GF-D8 (cell line): Measurements from ENCODE around the gene SMAD1.

Source experiments
- DNase-seq: peaks from one replicate; lab custom pipeline; 2025; lab: John Stamatoyannopoulos, UW

The SMAD1 gene

DNA sequence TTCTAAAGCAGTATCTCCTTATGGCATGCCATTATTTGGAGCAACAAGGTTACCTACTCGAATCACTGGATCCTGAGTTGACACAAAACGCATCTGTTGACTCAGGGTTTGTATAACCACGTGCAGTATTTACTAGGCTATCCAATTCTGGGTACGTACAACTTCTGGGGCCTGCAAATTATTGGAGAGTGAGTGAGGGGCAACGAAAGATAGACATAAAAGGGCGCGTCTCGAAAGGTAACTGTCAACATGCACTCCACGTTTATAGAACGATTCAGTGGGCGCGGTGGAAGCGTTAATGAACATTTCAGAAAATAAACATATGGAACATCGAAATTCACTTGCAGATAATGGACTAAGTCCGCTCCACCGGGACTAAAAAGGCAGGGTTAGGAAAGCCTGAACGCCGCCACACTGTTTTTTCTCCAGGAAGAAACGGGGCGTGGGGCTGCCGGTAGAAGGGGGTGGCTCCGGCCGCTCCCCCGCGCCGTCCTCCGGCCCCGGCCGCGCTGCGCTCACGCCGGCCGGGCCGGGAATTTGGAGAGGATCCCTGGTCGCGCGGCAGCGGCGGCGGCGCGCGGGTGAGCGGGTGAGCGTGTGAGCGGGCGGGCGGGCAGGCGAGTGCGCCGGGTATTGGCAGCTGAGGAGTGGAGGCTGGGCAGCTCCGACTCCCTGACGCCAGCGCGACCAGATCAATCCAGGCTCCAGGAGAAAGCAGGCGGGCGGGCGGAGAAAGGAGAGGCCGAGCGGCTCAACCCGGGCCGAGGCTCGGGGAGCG is at the start of gene SMAD1:
TSS of gene SMAD1 (plus strand) at position 690 of the 778 bp plus-strand sequence. CDS start 32,761 bp downstream, outside the sequence.
- DNase-seq: peak; percentile 42

DNA sequence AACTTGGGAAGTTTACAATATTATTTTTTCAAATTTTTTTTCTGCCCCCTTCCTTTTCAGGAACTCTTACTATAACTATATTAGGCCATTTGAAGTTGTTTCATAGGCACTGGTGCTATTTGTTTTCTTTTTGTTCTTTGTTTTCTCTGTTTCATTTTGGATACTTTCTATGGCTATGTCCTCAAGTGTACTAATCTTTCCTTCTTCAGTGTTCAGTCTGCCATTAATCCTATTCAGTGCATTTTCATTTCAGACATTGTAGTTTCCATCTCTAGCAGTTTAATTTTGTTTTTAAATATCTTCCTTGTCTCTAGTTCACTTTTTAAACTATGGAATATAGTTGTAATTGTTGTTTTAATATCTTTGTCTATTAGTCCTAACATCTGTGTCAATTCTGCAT is 48.0 kb upstream of the SMAD1 start:
- DNase-seq: no peak

DNA sequence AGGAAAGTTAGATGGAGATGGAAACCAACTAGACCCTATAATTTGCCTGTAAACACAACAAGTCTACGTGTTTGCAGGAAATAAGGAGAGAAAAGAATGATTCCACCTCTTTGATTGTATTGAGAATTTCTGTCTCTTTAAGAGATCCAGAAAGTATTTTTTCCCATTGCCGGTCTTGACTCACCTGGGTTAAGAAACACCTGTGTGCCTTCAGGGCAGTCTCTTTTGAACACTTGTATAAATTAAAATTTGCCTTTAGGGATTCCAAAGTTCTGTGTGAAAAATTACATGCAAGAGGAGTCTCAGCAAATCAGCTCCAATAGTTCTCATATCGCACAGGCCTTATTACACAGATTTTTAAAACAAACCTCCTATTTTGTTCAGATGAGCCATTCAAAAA is 46.0 kb upstream of the SMAD1 start:
- no peak for DNase-seq

DNA sequence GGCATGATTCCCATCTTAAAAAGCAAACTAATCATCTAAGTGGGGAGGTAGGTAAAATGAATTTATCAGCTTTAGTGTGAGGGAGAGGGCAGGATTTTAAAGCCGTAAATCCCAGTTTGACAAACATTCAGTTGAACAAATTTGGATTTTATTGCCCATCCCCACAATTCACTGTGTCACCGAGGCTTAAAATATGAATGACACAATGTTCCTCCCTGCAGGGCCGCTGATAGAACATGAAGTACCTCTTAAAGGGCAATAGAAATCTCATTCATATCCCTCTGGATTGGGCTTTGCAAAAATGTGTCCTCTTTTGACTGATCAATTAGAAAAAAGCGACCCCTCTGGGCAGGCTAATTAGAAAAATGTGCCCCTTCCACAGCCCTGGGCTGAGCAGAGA is 45.5 kb upstream of the SMAD1 start:
- no peak for DNase-seq

DNA sequence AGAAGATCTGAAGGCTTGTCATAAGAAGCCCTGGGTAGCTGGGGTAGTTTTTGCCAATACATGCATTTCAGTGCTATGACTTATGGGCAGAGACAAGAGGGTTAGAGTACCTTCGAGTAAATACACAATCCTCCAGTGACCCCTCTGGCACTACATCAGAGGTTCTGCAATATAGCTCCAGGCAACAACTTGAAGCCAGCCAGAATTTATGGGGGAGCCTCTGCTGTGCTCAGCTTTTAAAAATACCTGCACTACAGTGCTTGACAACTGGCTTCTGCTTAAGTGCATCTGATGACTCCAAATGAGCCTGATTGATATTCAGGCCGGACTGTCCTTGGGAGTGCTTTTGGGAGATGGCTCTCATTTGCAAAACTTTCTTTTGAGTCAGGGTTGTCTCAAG is 44.9 kb upstream of the SMAD1 start:
- DNase-seq: no peak

DNA sequence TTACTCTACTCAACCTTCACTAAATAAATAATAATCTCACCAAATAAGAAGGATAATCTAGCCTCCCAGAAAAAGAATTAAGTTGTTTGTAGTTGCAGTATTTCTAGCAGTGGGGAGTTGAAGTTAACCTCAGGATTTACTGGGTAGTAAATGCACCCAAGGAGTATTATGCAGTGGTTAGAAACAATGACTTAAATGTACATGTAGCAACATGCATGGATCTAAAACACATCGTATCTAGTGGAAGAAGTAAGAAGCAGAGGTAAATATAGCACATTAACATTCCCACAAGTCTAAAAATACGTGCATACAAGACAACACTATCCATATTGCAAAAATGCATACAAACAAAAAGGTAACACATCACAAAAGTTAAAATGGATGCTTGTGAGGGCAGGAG is 44.2 kb upstream of the SMAD1 start:
- DNase-seq: no peak

DNA sequence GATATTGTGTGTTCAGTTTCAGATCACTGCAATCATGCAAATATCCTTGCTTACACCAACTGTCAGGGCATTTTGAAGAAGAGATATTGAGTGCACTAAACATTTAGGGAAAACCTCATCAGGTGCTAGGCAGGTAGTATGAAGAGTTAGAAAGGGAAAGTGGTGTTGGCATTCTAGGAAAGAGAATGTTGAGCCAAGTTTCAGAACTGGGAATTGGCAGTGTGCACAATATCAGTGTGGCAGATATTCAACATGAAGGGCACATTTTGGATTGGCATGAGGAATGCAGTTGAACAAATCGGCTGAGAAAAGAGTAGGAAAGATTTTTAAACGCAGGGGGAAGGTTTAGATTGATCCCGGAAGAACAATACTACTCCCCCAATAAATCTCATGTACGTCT is 43.4 kb upstream of the SMAD1 start:
- DNase-seq: no peak

DNA sequence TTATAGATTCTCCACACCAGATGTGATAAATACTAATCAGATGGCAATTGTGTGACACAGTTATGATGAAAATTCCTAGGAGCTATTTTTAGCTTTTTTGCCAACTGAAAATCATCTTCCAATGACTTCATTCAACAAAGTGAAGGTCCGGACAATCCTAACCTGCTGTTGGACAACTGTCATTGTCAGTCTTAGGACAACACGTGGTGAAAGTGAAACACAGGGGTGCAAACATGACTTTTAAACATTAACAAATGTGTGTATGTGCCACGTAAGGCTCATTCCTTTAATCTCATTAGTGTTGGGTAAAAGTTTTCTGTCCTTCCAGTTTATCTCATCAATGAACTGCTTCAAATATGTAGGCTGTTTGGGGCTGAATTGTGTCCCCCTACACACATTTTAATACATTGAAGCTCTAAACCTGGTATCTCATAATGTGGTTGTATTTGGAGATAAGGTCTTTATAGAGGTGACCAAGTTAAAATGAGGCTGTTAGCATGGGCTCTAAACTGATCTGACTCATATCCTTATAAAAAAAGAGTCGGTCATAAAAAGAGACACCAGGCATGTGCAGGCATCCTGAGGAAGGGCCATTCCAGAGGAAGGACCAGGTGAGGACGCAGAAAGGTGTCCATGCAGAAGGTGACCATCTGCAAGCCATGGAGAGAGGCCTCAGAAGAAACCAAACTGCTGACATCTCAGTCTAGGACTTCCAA is 41.2 kb upstream of the SMAD1 start:
- DNase-seq: no peak

DNA sequence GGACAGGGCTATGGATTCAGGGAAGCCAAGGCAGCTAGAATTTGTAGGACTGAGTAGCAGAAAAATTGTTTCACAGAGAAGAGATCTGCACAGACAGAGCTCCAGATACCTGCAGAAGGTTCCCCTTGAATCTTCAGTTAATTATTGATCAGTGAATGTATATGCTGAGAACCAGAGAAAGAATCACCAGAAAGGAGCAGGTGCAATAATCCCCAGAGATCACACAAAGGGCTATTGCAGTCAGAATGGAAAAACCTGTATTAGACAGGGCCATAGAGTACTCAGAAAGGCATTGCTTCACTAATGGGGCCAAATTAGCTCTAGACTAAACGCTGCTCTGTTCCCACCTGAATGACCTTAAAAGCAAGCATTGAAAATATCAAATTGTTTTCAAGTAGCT is 35.5 kb upstream of the SMAD1 start:
- no peak for DNase-seq

DNA sequence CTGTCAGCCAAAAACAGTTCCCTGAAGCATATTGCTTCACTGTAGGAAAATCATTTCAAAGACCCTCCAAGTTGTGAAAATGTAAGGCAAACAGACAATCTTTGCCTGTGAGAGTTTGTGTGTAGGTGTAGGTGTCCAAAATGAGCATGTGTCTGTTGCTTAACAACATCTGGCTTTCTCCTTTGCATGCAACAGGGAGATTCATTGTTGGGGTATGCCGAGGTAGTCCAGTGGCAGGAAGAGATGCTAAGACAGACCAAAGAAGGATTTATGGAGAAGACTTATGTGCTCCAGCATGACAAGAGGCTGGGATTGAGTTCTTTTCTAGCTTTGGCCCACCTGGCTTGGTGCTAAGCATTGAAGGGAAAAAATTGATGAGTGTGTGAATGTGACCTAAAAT is 29.8 kb upstream of the SMAD1 start:
- no peak for DNase-seq

DNA sequence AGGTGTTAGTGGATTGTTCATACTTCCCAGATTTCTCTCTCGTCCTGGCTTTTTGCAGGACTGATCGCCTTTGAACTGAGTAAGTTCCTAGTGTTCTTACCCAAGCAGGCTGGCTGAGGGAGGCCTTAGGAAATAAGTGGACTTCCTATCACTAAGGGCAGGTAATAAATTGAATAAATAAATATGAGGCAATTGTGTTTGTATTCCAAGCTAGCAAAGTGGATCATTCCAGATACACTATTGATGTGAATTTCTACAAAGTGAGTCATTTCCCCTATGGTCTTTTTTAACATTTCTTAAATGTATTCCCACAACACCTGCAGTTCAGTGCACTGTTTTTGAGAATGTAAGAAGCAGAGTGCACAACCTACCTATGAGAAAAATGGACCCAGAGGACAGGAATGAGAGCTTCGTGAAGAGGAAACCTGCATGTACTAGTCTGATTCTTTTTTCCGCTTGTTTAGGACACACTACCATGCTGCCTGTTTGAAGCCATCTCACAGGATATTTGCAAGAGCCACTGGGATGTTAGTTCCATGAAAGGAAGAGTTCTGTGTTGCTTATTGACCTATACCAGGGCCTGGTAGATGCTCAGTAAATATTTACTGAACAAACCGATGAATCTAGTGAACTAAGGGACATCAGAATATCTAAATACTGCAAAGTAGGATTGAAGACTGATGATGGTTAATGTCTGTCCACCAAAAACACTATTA is 29.0 kb upstream of the SMAD1 start:
- no peak for DNase-seq

DNA sequence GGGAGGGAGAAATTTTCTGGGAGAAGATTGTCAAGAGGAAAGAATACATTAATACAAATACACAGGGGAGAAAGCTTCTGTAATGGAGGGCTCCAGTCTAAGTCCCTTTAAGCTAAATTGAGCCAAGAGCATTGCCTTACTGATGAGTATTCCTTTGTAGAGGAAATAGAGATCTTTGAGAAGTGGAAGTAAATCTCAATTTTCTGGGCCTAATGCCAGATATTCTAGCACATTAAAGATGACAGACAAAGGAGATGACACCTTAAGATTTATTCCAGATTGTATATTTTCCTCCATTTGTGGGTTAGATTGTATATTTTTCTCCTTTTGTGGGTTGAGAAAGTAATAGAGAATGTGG is 28.5 kb upstream of the SMAD1 start:
- DNase-seq: no peak

DNA sequence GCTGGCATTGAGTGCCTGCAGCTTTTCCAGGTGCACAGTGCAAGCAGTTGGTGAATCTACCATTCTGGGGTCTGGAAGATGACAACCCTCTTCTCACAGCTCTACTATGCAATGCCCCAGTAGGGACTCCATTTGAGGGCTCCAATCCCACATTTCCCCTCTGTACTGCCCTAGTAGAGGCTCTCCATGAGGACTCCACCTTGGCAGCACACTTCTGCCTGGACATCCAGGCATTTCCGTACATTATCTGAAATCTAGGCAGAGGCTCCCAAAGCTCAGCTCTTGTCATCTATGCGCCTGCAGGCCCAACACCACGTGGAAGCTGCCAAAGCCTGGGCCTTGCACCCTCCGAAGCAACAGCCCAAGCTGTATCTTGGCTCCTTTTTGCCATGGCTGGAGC is 8.4 kb upstream of the SMAD1 start:
- no peak for DNase-seq

DNA sequence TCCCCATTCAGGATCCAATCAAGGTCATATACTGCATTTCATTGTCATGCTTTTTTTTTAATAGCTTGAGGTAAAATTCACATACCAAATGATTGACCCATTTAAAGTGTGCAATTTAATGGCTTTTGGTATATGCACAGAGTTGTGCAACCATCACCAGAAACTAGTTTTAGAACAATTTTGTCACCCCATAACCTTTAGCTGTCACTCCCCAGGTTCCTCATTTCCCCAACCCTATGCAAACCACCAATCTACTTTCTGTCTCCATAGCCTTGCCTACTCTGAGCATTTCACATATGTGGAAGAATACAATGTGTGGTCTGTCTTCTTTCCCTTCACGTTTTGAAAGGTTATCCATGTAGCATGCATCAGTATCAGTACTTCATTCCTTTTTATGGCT is 1.4 kb upstream of the SMAD1 start:
- peak; percentile 58 for DNase-seq

DNA sequence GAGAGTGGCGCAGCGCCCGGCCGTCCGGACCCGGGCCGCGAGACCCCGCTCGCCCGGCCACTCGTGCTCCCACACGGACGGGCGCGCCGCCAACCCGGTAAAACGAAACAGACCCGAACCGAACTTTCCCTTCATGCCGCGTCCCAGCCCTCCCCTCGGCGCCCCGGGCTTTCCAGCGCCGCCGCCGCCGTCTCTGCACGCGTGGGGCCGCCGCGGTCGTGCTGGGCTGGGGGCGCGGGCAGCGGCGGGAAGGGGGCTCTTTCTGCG is 222 bp downstream of the SMAD1 start:
- no peak for DNase-seq

DNA sequence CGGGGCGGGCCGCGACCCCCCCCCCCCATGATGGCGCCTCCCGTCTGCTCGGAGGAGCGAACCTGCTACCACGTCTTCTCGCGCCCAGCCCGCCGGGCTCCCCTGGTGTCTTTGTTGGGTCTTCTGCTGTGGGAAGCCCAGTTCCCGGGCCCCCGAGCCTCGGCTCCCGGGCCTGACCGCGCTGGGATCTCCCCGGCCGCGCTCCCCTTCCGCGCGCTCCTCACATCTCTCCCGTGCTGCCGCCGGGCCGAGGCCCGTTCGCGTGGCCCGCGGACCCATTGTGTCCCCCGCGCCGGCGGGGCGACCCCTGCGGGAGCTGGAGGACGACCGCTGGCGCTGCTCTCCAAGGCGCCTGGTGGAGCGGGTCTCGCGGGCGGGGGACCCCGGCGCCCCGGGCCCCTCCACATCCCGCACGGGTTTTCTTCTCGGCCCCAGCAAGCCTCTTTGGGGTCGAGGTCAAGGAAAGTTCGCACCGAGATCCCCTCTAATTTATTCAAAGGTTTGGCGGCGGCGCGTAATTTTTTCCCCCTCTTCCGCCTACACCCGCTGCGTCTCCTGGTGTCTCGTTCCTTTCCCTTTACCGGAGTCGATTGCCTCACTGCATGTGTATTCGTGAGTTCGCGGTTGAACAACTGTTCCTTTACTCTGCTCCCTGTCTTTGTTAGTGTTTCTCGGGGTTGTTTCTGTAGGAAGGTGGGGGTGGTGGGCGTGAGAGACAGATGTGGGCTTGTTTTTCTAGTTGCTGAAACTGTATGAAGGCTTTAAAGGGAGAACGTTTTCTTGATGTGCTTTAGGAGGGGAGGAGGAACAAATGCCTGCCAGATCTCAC is 770 bp downstream of the SMAD1 start:
- peak; percentile 47 for DNase-seq

DNA sequence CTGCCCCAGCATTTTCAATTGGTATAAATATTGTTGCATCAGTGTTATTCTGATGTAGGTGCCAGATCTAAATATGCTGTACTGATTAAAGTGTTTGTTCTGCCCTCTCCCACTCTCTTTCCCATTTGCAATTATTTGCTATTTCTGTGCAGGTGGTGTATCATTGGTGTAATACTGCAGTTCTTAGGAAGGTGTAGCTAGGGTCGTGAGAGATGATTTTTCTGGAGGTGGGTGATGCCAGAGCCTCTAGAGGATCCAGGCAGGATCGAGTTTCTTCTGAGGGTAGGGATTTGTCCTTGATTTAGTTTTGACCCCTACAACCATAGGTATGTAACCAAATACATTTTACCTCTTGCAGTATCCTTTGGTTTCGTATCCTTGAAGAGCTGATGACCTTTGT is 1.9 kb downstream of the SMAD1 start:
- no peak for DNase-seq

DNA sequence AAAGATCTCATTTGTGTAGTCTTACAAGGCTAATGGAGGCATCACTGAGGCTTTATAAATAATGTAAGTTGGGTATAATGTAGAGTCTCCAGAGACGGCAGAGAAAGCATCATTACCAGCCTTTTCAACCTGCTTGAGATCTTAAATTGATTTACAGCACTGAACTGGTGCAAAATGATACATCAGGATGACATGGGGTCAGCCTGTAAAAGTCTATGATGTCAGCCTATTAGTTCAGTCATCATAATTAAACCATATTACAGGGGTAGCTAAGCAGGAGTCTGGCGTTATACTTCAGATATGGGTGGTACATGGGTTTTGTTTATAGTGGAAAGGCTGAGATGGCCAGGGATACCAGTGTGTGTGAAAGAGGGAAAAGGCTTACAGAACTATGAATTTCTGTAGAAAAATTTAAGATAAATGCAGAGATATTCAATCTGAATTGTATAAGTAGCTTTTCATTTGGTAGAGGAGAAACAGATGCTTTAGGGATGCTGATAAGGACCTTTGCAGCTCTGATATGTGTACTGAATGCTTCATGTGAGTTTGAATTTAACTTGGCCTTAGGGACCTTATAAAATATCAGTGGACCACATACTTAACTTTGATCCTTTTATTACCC is 2.7 kb downstream of the SMAD1 start:
- DNase-seq: no peak

DNA sequence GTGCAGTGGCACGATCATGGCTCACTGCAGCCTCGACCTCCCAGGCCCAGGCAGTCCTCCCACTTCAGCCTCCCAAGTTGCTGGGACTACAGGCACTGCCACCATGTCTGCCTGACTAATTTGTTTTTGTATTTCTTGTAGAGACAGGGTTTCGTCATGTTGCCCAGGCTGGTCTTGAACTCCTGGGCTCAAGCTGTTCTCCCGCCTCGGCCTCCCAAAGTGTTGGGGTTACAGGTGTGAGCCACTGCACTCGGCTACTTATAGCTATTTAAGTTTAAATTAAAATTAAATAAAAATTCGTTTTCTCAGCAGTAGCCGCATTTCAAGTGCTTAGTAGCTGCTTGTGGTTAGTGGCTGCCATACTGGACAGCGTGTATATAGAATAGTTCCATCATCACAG is 3.5 kb downstream of the SMAD1 start:
- DNase-seq: no peak

DNA sequence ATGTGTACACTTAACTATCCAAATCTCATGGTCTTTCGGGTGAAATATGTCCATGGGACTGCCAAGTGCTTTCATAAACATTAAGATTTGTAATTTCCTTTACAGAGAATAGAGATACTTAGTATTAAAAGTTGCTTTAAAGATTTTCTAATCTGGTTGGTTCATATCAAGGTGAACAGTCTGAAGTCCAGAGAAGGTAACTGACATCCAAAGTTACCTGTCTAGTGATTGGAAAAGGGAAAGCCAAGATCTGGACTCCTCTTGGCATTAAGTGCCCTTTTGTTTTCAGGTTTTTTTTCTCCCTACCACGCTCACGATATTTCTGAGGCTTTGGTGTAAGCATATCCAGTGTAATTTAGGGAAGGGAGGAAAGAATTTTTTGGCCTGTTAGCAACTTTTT is 5.0 kb downstream of the SMAD1 start:
- no peak for DNase-seq

DNA sequence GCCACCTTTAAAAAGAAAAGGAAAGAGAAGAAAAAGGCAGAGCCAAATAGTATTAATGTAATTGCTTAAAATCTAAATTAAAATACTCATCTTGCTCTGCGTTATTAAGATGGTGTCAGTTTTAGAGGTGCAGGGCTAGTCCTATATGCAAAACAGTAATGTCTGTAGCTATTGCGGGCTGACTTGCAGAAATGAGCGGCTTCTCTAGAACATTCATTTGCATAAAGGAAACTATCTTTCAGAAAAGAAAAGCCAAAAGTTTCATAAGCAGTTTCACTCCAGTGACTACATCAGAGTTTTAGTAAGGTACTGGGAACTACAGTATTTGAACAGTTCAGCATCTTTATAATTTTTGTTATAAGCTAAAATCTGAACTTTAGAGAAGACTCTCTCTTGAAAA is 6.0 kb downstream of the SMAD1 start:
- no peak for DNase-seq

DNA sequence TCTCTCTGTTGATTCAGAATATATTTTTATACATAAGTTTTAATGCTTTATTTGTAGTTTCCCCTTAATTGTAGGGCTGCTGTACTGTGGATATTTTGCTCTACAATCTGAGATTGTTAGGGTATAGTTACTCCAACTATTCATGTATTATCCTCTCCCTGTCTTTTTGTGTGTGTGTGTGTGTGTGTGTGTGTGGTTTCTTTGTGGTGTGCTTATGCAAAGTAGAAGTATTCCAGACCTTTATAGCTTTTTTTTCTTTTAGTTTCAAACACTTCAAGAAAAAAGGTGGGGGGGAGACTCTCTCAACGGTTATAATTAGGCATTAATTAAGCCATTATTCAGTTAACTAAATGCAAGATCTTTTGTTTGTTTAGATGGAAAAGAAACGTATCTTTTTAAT is 6.7 kb downstream of the SMAD1 start:
- no peak for DNase-seq
